HG03064 (cell line): ENCODE data around the gene SLC25A20.

ENCODE experiments used
- ATAC-seq: cut with Tn5 transposase; IDR thresholded peaks from one replicate; pipeline ENCODE4 v1.9.1; 2021; ENCODE audit warnings: low read depth; ENCODE audit not compliant: unreplicated experiment

Gene SLC25A20

GRCh38 chr3:48899273-48899672 is 591 bp upstream of the SLC25A20 start:
- no peak for ATAC-seq

- no peak for ATAC-seq
Observed at GRCh38 chr3:48897460-48898376, 964 bp downstream of the SLC25A20 start.

GRCh38 chr3:48896936-48897335 is 1.7 kb downstream of the SLC25A20 start:
- ATAC-seq, result no peak

- ATAC-seq, result no peak
Observed at GRCh38 chr3:48894516-48894915, 4.2 kb downstream of the SLC25A20 start.

DNA sequence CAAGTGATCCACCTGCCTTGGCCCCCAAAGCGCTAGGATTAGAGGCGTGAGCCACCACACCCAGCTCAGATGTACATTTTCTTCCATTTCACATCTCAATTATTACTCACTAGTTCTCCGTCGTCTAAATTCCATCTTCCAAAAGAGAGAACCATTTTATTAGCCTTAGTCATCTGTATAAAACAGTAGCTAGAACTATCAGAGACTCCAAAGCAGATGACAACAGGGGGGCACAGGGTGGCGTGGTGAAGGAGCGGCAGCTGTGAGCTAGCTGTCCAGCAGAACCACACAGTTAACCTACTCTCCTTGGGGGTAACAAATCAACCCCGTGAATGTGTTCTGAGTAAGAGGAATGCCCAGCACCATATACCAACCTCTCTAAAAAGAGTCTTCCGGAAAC is 7.1 kb downstream of the SLC25A20 start:
- no peak for ATAC-seq

DNA sequence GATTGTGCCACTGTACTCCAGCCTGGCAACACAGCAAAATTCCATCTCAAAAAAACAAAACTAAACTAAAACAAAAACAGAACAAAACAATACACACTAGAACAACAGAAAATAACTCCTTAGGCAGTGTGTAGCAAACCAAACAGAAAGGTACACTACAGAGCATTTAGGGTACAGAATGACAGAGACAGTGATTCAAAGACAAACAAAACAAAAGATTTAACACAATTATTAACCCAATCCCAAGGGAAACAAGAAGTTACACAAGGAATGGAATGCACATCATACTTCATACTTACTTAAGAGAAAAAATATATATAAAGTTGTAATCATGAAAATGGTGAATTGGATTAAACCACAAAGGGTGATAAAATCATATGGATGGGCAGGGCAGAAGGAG is 12.9 kb downstream of the SLC25A20 start:
- ATAC-seq, result no peak

DNA sequence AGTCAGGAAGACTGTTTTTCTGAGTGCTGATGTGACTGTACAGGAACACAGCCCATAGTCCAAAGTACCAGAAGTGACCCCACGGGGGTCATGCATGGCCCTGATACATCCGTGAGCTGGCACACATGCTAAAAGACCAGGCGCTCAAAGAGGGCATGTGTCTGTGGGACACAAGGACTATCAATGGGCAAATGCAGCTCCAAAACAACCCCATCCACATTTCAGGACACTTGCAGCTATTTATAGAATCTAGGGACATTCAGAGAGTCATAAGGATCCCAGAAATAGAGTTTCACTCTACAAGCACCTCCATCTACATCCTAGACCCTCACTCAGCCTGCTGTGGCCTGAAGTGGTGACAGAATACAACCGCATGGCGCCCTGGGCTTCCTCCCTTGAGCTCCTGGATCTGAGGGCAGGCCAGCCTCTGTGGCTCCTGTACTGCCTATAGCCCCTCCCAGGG is 17.0 kb downstream of the SLC25A20 start:
- ATAC-seq, result no peak

GRCh38 chr3:48881006-48881405 is 17.7 kb downstream of the SLC25A20 start:
- ATAC-seq, result no peak

DNA sequence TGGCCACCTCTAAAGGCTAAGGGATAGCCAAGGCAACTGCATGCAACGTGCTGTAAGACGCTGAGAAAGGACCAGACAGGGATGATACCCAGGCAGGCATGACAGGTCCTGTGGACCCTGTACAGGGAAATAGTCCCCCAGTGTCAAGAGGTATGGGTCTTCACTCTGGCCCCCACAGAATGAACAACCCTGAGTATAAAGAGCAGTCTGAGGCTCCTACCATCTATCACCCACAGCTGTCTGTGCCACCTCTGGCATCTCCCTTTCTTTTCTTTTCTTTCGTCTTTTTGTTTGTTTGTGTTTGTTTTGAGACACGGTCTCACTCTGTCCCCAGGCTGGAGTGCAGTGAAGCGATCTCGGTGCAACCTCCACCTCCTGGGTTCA is 18.7 kb downstream of the SLC25A20 start:
- ATAC-seq, result no peak

DNA sequence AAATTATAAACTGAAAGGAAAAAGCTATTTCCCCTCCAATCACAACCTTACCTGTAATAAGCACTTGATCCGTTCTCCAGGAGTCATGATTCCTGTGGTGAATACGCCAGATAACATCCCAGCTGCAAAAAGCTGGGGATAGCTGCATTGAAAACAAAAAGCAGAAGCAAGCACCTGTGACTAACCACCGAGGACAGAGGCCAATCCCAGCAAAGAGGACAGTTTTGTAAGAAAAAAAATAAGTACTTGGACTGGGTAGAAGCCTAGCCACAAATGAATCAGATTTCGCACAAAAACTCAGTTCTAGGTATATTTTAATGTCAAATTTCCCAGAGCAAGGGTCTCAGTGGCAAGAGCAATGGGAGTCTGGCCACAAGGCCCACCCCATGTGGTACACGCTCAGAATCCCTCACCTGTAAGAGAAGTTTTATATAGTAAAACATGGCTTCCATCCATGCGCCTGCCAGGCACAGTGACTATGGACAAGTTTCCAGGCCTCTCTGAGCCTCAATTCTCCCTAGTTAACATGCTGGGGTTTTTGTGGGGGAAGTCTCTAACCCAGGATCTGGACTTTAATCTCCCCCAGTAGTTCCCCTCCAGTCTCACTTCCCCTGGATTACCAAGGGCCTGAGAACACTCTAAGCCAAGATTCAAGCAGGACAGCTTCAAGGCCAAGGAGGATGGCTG is 19.2 kb downstream of the SLC25A20 start:
- ATAC-seq, result no peak

DNA sequence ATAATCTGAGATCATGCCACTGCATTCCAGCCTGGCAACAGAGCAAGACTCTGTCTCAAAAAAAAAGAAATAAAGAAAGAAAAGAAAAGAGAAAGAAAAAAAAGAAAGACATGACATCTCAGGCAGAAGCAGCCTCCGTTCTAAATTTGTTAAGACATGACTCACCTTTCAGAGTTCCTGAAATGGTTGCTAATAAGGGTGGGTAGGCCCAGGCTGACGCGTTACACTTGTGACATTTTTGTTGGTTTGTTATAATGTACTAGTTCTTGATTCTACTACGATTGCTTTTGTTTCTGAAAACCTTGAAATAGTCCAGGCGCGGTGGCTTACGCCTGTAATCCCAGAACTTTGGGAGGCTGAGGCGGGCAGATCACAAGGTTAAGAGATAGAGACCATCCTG is 21.0 kb downstream of the SLC25A20 start:
- ATAC-seq, result no peak

DNA sequence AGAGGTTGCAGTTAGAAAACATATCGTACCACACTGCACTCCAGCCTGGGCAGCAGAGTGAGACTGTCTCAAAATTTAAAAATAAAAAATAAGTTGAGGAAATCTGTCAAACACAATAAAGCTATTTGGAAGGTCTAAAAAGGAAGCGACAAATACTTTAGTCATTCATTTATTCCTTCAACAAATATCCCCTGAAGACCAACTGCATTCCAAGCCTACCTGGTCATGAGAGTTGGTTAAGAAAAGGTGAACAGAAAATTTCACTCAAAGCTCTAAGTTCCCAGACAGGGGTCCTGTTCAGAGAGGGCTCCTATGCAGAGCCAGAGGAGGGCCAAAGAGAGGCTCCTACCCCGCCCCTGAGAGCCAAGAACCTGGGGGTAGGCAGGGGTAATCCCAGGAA is 35.6 kb downstream of the SLC25A20 start:
- no peak for ATAC-seq

DNA sequence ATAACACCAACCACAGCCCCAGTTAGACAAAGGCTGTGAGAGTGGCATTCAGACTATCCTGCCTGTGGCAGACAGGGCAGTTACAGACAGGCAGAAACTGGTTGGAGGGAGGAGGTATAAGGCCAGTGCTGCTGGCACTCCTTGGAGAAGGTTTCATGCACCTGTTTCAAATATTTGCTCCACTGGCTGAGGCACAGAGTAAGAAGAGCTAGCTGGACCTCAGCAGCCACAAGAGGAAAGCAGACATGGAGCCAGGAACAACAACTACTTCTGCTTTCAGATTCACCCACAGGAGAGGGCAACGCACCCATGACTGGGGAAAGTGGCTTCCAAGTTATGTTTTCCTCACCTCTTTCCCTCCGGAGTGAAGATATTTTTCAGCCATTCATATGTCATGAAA is 39.5 kb downstream of the SLC25A20 start:
- no peak for ATAC-seq

DNA sequence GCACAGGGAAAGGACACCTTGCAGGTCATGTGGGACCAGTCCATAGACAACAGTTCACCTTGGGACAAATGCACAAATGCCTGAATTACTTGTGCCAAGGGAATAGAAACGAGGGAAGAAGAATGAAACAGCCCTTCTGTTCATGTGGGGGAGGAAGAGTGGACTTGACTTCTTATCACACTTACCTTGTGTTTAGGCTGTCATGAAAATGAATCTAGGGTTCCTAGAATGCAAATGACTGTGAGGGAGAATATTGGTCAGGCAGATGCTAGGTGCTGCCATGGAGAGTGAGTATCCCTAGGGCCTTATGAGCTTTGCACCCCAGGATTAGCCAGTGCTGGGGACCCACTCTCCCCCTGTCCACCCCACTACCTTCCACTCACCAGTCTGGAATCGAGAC is 40.0 kb downstream of the SLC25A20 start:
- no peak for ATAC-seq

DNA sequence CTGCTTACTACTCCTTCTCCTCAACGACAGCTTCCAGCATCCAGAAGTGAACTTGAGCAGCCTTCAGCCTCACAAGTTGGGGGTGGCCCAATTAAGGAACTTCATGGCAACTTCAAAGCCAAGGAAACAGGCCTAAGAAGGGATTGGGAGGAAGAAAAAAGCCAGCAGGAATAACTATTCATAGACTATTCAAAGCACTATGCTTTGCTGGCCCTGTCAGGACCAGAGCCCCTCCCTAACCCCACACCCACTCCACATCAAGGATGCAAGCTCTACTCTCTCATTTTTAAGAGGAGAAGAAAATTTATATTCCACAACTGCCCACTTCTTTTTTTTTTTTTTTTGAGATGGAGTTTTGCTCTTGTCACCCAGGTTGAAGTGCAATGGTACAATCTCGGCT is 41.0 kb downstream of the SLC25A20 start:
- ATAC-seq, result no peak

GRCh38 chr3:48856469-48856868 is 42.2 kb downstream of the SLC25A20 start:
- no peak for ATAC-seq

DNA sequence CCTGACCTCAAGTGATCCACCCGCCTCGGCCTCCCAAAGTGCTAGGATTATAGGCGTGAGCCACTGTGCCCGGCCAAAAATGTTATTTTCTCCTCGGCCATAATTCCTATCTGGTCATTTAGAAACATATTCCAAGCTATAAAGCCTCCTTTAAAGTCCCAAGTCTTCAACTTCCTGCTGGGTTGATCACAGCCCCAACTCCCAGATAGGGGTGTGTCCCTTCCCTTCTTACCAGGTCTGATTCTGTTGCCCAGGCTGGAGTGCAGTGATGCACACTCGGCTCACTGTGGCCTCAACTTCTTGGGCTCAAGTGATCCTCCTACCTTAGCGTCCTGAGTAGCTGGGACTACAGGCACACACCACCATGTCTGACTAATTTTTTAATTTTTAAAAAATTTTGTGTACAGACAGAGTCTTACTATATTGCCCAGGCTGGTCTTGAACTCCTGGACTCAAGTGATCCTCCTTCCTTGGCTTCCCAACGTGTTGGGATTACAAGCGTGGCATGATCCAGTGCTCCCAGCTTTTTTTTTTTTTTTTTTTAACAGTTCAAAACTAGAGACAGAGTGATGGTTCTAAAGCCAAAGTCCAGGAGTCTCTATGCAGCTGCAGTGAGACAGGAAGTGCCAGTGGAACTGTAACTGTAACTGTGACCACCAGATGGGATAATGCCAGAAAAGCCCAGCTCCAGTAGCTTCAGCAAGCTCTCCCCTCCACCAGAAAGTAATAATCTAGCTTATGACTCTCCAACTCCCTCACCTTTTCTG is 42.8 kb downstream of the SLC25A20 start:
- no peak for ATAC-seq

- ATAC-seq, result no peak
Observed at GRCh38 chr3:48852151-48852550, 46.5 kb downstream of the SLC25A20 start.

GRCh38 chr3:48851407-48851806 is 47.3 kb downstream of the SLC25A20 start:
- ATAC-seq, result no peak

- no peak for ATAC-seq
Observed at GRCh38 chr3:48848816-48849515, 49.7 kb downstream of the SLC25A20 start.
